SIG-M5 (cell line): ENCODE measurements around the gene ADSS2.
"Not testable (repeated sequence)": the region's sequence is repeated elsewhere in the genome, so short reads cannot be mapped to it uniquely, and the experiment has no call there.

ENCODE experiments used
- DNase-seq: peaks from one replicate; lab custom pipeline; 2025; lab: John Stamatoyannopoulos, UW

ADSS2 gene

DNA sequence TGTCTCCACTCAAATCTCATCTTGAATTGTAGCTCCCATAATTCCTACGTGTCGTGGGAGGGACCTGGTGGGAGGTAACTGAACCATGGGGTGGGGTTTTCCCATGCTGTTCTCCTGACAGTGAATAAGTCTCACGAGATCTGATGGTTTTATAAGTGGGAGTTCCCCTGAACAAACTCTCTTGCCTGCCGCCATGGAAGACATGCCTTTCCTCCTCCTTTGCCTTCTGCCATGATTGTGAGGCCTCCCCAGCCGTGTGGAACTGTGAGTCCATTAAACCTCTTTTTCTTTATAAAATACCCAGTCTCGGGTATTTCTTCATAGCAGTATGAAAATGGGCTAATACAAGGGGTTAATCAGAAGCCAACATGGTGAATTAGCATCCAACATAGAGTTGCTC lies 86.4 kb downstream of the ADSS2 start:
- not testable (repeated sequence) for DNase-seq

GRCh38 chr1:244362476-244362875 lies 89.2 kb downstream of the ADSS2 start:
- no peak for DNase-seq

DNA sequence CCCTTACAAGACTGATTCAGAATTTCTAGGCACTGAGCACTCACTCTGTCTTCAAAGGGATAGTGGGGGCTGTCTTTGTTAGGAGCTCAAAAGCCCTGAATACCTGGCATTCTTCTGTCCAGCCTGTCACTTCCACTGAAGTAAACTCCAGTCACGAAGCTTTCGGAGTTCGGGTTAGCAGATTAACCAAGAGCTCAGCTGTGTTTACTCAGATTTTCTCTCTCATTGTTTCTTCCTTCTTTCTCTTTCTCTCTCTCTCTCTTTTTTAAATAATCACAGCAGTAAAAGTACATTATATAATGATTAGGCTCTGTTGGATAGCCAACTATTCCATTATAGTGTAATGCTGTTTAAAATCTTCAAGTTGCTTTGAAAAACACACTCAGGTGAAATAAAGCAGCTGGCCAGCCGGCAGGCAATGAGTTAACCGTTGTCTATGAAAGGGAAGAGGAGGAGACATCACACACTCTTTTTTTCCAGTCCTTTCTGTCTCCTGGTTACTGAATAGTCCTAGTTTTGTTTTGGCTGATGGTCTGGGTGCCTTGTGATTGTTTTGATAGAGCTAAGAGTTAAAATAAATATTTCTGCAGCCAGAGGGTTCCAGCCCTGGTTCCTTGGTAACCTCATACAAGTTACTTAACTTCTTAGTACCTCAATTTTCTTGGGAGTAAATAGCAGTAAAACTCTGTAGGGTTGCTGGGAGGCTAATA lies 89.8 kb downstream of the ADSS2 start:
- no peak for DNase-seq
